ENCODE results near the gene PRDM5. TPM values are rescaled to one million over a fixed set of nuclear protein-coding genes. Genes with fewer than 3 reads are reported as not detected.

PRDM5 gene
- total and polyA plus RNA-seq, 2 donors (not counting 3 experiments of a cell fraction or from before 2014, with no cell fraction given): 2.2 to 8.1 TPM

GRCh38 chr4:120939693-120940092, 17.2 kb upstream of the PRDM5 start:
- Histone ChIP-seq H3K9me3 (replicated peaks; ENCODE audit: control insufficient read depth, insufficient read depth, low read length) (no peaks in the 10 kb centered on the region), H3K4me2 (ENCODE audit: insufficient read depth, low read length) (no peak overlapping the region), H3K27me3 (ENCODE audit: control insufficient read depth in 2 of 2, insufficient read depth in 2 of 2, low read length in 2 of 2) (no peaks in the 10 kb centered on the region), H3K9ac (replicated peaks; ENCODE audit: extremely low read depth, insufficient read depth, low read length) (no peak overlapping the region), H3K27ac (ENCODE audit: insufficient read depth, low read depth, low read length) (no peak overlapping the region), H3K9me1 (replicated peaks; ENCODE audit: control insufficient read depth, extremely low read depth, insufficient read depth, low read length) (no peaks in the 10 kb centered on the region), H3K4me3 (replicated peaks in 1 of 3; ENCODE audit: insufficient read depth in 1 of 3, low read depth in 1 of 3, low read length in 3 of 3) (no peak overlapping the region), H3K79me2 (ENCODE audit: control insufficient read depth, insufficient read depth, low read length) (no peaks in the 10 kb centered on the region), H2AFZ (ENCODE audit: low read depth, low read length) (no peak overlapping the region), H3K36me3 (ENCODE audit: control insufficient read depth in 2 of 2, extremely low read depth in 1 of 2, insufficient read depth in 2 of 2, low read length in 2 of 2) (no peaks in the 10 kb centered on the region), H3K4me1 (ENCODE audit: control insufficient read depth, extremely low read depth, insufficient read depth, low read length) (no peaks in the 10 kb centered on the region), H4K20me1 (replicated peaks; ENCODE audit: control insufficient read depth, extremely low read depth, insufficient read depth, low read length) (no peaks in the 10 kb centered on the region)
- no peak for TF ChIP-seq JUN (IDR thresholded peaks at IDR 0.05; ENCODE audit: borderline replicate concordance, insufficient read depth, insufficient read length, low read depth)
- no peak for TF ChIP-seq MAX (IDR thresholded peaks at IDR 0.05; ENCODE audit: insufficient read depth, insufficient read length)
- TF ChIP-seq POLR2AphosphoS5 (IDR thresholded peaks at IDR 0.05; ENCODE audit: insufficient read depth, low read depth, low read length): no peak
- TF ChIP-seq, protein P1, sequence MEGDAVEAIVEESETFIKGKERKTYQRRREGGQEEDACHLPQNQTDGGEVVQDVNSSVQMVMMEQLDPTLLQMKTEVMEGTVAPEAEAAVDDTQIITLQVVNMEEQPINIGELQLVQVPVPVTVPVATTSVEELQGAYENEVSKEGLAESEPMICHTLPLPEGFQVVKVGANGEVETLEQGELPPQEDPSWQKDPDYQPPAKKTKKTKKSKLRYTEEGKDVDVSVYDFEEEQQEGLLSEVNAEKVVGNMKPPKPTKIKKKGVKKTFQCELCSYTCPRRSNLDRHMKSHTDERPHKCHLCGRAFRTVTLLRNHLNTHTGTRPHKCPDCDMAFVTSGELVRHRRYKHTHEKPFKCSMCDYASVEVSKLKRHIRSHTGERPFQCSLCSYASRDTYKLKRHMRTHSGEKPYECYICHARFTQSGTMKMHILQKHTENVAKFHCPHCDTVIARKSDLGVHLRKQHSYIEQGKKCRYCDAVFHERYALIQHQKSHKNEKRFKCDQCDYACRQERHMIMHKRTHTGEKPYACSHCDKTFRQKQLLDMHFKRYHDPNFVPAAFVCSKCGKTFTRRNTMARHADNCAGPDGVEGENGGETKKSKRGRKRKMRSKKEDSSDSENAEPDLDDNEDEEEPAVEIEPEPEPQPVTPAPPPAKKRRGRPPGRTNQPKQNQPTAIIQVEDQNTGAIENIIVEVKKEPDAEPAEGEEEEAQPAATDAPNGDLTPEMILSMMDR (IDR thresholded peaks at IDR 0.05; ENCODE audit: extremely low read depth in 1 of 2, insufficient read depth in 1 of 2, low read depth in 1 of 2, low read length in 2 of 2): no peak
- no peak for TF ChIP-seq POLR2A (IDR thresholded peaks at IDR 0.05; ENCODE audit: low read depth, low read length)
- TF ChIP-seq GATA2 (IDR thresholded peaks at IDR 0.05; ENCODE audit: insufficient read depth, insufficient read length, low read depth, low read length): no peak
- no peak for TF ChIP-seq FOS (IDR thresholded peaks at IDR 0.05; ENCODE audit: borderline replicate concordance, insufficient read depth, low read length)
- no peak for TF ChIP-seq MYC (IDR thresholded peaks at IDR 0.05; ENCODE audit: low read depth, low read length)
- no peak for TF ChIP-seq EZH2 (IDR thresholded peaks at IDR 0.05; ENCODE audit: borderline replicate concordance, low read depth, low read length, severe bottlenecking)
- intact Hi-C loops (cut with micrococcal nuclease) (no loop called here), dilution Hi-C loops (cut with MboI; ENCODE audit: extremely low pct_ligation_motif_present, low sequenced_read_pairs) (no loop called here)
- BruUV-seq (replicated peaks): no TSS peak
- FAIRE-seq: no peak
- ChIA-PET POLR2A (no interaction called here), CTCF (no interaction called here)
- no peak for DNase-seq (ENCODE audit: low read depth, low spot score)

All from endothelial cell of umbilical vein (primary cell).